Measurements from ENCODE around the gene RPL10. TPM values are rescaled to one million over a fixed set of nuclear protein-coding genes. Genes with fewer than 3 reads are reported as not detected.

Gene RPL10
- total and polyA plus RNA-seq, 2 of the 13 experiments (the other 11 are each of a cell fraction or from before 2014, with no cell fraction given) = 2,381 to 4,713 TPM

DNA sequence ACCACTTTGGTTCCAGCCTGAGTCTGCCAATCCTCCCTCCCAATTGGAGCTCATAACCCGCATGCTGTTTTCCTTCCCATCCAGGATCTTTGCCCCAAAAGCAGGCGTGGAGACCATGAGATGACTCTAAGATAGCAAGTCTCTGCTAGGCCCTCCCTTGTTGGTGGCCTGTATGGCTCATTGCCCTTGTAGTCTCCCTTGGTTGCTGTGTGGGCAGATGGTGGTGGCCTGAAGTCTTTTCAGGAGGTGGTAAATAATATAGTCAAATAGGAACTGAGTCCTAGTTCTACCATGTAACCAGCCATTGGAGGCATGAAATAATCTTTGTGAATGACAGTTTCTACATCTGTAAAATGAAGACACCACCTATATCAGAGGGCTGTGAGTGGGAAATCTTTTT is 31.5 kb downstream of the RPL10 start (continued):
- TF ChIP-seq MXI1 (IDR thresholded peaks at IDR 0.05; ENCODE audit: borderline replicate concordance, low read depth, low read length) = no peak

DNA sequence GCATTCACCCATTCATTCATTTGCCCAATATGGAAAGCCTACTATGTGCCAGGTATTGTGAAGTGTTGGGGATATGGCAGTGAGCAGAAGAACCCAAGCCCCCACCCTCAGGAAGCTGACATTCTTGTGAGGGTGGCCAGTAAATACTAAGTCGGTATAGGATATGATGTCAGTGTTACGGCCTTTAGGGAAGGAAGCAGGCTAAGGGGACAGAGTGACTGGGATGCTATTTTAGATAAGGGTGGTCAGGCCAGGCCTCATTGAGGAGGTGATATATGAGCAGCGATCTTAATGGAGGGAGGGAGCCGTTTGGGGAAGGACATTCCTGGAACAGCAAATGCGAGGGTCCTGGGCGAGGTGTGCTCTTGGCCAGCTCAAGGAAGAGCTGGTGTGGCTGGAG is 32.3 kb downstream of the RPL10 start:
- Histone ChIP-seq H3K27ac (ENCODE audit: extremely low read length, insufficient read depth, low read length) (no peak overlapping the region), H3K36me3 (replicated peaks in 1 of 2; ENCODE audit: control insufficient read depth in 1 of 2, insufficient read depth in 2 of 2, low read length in 2 of 2) (no peaks in the 10 kb centered on the region; a peak in 2 of 5 replicates), H3K79me2 (ENCODE audit: insufficient read depth, low read length) (peaks cover 15% of the 10 kb centered on the region), H3K27me3 (ENCODE audit: control insufficient read depth in 1 of 2, insufficient read depth in 2 of 2, low read length in 2 of 2) (no peaks in the 10 kb centered on the region), H3K4me3 (replicated peaks in 1 of 3; ENCODE audit: insufficient read depth in 1 of 3, low read depth in 2 of 3, low read length in 3 of 3) (no peak overlapping the region), H2AFZ (ENCODE audit: low read length) (no peak overlapping the region), H3K4me1 (ENCODE audit: insufficient read depth, low read length) (peaks cover 33% of the 10 kb centered on the region), H4K20me1 (ENCODE audit: insufficient read depth, low read length) (no peaks in the 10 kb centered on the region), H3K9ac (ENCODE audit: insufficient read depth, low read depth, low read length) (no peak overlapping the region), H3K4me2 (ENCODE audit: low read depth, low read length) (peak overlapping the region; percentile 3; the same call in 1 of the 2 replicates), H3K9me3 (ENCODE audit: low read length) (no peaks in the 10 kb centered on the region)
- ChIA-PET CTCF (ENCODE audit: low intra/inter-chr PET ratio, low total read pairs) (no interaction called here), POLR2A (interaction anchor here (1.3 to 3.4 kb wide), 2 partner anchors 20 to 32 kb away, joined by 3 to 24 read pairs; partner anchors contain the start of genes RPL10 and TAFAZZIN)
- in situ Hi-C loops (cut with HindIII; ENCODE audit: extremely low pct_ligation_motif_present, low pct_unique_long_range_greater_than_20kb) (no loop called here), intact Hi-C loops (cut with micrococcal nuclease; ENCODE audit: unreplicated experiment) (no loop called here)
- WGBS (ENCODE audit: low lambda C conversion rate) = 86% methylated on average over 6 of the region's 6 CpGs
- FAIRE-seq (no peak), ATAC-seq (no peak), DNase-seq (ENCODE audit: low spot score) (no peak)
- BruUV-seq (replicated peaks) = no TSS peak
- TF ChIP-seq, protein P1, sequence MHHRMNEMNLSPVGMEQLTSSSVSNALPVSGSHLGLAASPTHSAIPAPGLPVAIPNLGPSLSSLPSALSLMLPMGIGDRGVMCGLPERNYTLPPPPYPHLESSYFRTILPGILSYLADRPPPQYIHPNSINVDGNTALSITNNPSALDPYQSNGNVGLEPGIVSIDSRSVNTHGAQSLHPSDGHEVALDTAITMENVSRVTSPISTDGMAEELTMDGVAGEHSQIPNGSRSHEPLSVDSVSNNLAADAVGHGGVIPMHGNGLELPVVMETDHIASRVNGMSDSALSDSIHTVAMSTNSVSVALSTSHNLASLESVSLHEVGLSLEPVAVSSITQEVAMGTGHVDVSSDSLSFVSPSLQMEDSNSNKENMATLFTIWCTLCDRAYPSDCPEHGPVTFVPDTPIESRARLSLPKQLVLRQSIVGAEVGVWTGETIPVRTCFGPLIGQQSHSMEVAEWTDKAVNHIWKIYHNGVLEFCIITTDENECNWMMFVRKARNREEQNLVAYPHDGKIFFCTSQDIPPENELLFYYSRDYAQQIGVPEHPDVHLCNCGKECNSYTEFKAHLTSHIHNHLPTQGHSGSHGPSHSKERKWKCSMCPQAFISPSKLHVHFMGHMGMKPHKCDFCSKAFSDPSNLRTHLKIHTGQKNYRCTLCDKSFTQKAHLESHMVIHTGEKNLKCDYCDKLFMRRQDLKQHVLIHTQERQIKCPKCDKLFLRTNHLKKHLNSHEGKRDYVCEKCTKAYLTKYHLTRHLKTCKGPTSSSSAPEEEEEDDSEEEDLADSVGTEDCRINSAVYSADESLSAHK (CRISPR knock-in tag; IDR thresholded peaks at IDR 0.05; ENCODE audit: borderline replicate concordance) = no peak
- no peak for TF ChIP-seq NKX3-1 (CRISPR knock-in tag; IDR thresholded peaks at IDR 0.05)
- TF ChIP-seq EZH2 (conservative IDR thresholded peaks at IDR 0.05; ENCODE audit: low read depth, low read length) = no peak
- TF ChIP-seq, protein P2, sequence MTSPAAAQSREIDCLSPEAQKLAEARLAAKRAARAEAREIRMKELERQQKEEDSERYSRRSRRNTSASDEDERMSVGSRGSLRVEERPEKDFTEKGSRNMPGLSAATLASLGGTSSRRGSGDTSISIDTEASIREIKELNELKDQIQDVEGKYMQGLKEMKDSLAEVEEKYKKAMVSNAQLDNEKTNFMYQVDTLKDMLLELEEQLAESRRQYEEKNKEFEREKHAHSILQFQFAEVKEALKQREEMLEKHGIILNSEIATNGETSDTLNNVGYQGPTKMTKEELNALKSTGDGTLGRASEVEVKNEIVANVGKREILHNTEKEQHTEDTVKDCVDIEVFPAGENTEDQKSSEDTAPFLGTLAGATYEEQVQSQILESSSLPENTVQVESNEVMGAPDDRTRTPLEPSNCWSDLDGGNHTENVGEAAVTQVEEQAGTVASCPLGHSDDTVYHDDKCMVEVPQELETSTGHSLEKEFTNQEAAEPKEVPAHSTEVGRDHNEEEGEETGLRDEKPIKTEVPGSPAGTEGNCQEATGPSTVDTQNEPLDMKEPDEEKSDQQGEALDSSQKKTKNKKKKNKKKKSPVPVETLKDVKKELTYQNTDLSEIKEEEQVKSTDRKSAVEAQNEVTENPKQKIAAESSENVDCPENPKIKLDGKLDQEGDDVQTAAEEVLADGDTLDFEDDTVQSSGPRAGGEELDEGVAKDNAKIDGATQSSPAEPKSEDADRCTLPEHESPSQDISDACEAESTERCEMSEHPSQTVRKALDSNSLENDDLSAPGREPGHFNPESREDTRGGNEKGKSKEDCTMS (CRISPR knock-in tag; conservative IDR thresholded peaks at IDR 0.05) = no peak
- TF ChIP-seq, protein P3, sequence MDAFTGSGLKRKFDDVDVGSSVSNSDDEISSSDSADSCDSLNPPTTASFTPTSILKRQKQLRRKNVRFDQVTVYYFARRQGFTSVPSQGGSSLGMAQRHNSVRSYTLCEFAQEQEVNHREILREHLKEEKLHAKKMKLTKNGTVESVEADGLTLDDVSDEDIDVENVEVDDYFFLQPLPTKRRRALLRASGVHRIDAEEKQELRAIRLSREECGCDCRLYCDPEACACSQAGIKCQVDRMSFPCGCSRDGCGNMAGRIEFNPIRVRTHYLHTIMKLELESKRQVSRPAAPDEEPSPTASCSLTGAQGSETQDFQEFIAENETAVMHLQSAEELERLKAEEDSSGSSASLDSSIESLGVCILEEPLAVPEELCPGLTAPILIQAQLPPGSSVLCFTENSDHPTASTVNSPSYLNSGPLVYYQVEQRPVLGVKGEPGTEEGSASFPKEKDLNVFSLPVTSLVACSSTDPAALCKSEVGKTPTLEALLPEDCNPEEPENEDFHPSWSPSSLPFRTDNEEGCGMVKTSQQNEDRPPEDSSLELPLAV (CRISPR knock-in tag; conservative IDR thresholded peaks at IDR 0.05; ENCODE audit: low read depth) = no peak
- TF ChIP-seq ZNF350 (CRISPR knock-in tag; IDR thresholded peaks at IDR 0.05; ENCODE audit: borderline replicate concordance, low read depth) = no peak
- TF ChIP-seq, protein P4, sequence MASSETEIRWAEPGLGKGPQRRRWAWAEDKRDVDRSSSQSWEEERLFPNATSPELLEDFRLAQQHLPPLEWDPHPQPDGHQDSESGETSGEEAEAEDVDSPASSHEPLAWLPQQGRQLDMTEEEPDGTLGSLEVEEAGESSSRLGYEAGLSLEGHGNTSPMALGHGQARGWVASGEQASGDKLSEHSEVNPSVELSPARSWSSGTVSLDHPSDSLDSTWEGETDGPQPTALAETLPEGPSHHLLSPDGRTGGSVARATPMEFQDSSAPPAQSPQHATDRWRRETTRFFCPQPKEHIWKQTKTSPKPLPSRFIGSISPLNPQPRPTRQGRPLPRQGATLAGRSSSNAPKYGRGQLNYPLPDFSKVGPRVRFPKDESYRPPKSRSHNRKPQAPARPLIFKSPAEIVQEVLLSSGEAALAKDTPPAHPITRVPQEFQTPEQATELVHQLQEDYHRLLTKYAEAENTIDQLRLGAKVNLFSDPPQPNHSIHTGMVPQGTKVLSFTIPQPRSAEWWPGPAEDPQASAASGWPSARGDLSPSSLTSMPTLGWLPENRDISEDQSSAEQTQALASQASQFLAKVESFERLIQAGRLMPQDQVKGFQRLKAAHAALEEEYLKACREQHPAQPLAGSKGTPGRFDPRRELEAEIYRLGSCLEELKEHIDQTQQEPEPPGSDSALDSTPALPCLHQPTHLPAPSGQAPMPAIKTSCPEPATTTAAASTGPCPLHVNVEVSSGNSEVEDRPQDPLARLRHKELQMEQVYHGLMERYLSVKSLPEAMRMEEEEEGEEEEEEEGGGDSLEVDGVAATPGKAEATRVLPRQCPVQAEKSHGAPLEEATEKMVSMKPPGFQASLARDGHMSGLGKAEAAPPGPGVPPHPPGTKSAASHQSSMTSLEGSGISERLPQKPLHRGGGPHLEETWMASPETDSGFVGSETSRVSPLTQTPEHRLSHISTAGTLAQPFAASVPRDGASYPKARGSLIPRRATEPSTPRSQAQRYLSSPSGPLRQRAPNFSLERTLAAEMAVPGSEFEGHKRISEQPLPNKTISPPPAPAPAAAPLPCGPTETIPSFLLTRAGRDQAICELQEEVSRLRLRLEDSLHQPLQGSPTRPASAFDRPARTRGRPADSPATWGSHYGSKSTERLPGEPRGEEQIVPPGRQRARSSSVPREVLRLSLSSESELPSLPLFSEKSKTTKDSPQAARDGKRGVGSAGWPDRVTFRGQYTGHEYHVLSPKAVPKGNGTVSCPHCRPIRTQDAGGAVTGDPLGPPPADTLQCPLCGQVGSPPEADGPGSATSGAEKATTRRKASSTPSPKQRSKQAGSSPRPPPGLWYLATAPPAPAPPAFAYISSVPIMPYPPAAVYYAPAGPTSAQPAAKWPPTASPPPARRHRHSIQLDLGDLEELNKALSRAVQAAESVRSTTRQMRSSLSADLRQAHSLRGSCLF (CRISPR knock-in tag; IDR thresholded peaks at IDR 0.05; ENCODE audit: borderline replicate concordance) = no peak
- no peak for TF ChIP-seq RBFOX2 (IDR thresholded peaks at IDR 0.05; ENCODE audit: low read depth, low read length)
- TF ChIP-seq EED (CRISPR knock-in tag; IDR thresholded peaks at IDR 0.05) = no peak
- no peak for TF ChIP-seq ZNF724P (CRISPR knock-in tag; IDR thresholded peaks at IDR 0.05; ENCODE audit: borderline replicate concordance)

Data from HepG2 (cell line).